ENCODE results near the gene CD68. TPM values are rescaled to one million over a fixed set of nuclear protein-coding genes. Genes with fewer than 3 reads are reported as not detected.

CD68 gene
- polyA plus RNA-seq, 3 donors = 642 to 884 (median 744) TPM

DNA sequence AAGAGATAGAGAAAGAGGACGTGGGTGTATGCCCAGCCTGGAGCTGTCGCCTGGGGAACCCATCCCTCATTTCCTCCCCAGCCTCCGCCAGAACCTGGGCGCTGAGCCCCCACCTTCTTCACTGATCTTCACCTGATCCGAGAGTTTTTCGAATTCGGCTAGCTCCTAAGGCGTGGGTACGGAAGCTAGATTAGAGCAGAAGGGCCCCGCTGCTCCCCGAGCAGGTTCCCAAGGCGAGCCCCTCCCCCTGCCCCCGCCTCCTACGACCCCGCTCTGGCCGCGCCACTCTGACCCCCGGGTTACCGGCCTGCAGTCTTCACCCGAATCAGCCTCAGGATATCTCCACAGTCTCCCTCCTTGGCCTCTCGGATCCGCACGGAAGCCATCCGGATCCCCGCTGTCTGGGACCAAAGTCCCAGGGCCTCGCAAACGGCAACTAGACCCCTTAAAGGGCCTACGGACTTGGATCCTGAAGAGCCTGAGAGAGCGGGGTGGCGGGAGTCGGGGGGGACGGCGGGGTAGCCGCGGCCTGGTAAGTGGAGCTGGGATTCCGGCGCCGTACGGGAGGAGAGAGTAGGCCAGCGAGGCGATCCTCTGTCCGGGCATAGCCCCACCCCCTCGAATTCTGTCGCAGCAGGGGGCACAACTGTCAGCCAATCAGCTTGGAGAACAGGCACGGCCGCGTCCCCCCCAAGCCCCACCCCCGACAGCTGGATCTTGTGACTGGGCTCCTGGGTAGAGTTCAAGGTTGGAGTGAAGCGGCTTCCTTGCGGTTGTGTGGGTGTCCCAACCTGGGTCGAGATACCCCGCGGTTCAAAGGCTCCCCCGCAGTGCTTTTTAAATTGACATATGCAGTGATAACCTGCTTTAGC, 48.0 kb downstream of the CD68 start, which contains the start of gene SAT2:
TSS of gene SAT2 (minus strand) at position 572 of the 872 bp plus-strand sequence. CDS start at position 386, 186 bp downstream.
- Mint-ChIP-seq H3K36me3 (peaks cover 3 to 14% of the 10 kb centered on the region in 2 donors), H3K4me1 (peaks cover 18% of the 10 kb centered on the region), H3K27ac (peak within 1 kb of the TSS; percentile 93 to 97 (median 95)), H3K9me3 (peaks cover 0 to 3% (median 0%) of the 10 kb centered on the region in 7 donors), H3K4me3 (peak within 1 kb of the TSS; percentile 92 to 93), H3K27me3 (ENCODE audit: low read depth in 3 of 3) (no peaks in the 10 kb centered on the region)
- Histone ChIP-seq H3K4me1 (ENCODE audit: control insufficient read depth in 1 of 2, insufficient read depth in 2 of 2, low read length in 2 of 2) (peaks cover 20 to 22% of the 10 kb centered on the region in 2 donors), H3K4me2 (replicated peaks; ENCODE audit: extremely low read depth, low read length, poor library complexity, severe bottlenecking) (peak within 1 kb of the TSS; percentile 97), H2AFZ (ENCODE audit: insufficient read depth, low read depth, low read length, poor library complexity, severe bottlenecking) (peak within 1 kb of the TSS; percentile 66), H3K27ac (ENCODE audit: low read depth in 1 of 2, low read length in 2 of 2) (peak within 1 kb of the TSS; percentile 87 to 94), H3K4me3 (replicated peaks in 1 of 3; ENCODE audit: low read depth in 2 of 3, low read length in 3 of 3) (peak within 1 kb of the TSS; percentile 69 to 97 (median 80)), H4K20me1 (ENCODE audit: insufficient read depth, low read length) (no peaks in the 10 kb centered on the region), H3K36me3 (replicated peaks in 1 of 2; ENCODE audit: control insufficient read depth in 1 of 2, insufficient read depth in 2 of 2, low read length in 2 of 2) (no peaks in the 10 kb centered on the region), H3K9me3 (replicated peaks in 1 of 2; ENCODE audit: control insufficient read depth in 1 of 2, insufficient read depth in 1 of 2, low read length in 2 of 2) (no peaks in the 10 kb centered on the region), H3K27me3 (ENCODE audit: control insufficient read depth in 2 of 2, insufficient read depth in 2 of 2, low read length in 2 of 2) (no peaks in the 10 kb centered on the region), H3K9ac (ENCODE audit: insufficient read depth, low read length, poor library complexity, severe bottlenecking) (peak within 1 kb of the TSS; percentile 93), H3K79me2 (ENCODE audit: insufficient read depth, low read length) (peaks cover 13% of the 10 kb centered on the region)
- intact Hi-C loops (cut with micrococcal nuclease) = loop anchor here (5.0 kb wide), 1 partner anchor 60 kb away; the partner anchor contains the start of genes TP53 (in 2 of the 2) and WRAP53 (in 2 of the 2)
- 0% methylated on average over 47 of the region's 54 CpGs for WGBS (ENCODE audit: insufficient coverage)
- peak; percentile 88 to 92 (median 92) for DNase-seq
- TF ChIP-seq, protein P1, sequence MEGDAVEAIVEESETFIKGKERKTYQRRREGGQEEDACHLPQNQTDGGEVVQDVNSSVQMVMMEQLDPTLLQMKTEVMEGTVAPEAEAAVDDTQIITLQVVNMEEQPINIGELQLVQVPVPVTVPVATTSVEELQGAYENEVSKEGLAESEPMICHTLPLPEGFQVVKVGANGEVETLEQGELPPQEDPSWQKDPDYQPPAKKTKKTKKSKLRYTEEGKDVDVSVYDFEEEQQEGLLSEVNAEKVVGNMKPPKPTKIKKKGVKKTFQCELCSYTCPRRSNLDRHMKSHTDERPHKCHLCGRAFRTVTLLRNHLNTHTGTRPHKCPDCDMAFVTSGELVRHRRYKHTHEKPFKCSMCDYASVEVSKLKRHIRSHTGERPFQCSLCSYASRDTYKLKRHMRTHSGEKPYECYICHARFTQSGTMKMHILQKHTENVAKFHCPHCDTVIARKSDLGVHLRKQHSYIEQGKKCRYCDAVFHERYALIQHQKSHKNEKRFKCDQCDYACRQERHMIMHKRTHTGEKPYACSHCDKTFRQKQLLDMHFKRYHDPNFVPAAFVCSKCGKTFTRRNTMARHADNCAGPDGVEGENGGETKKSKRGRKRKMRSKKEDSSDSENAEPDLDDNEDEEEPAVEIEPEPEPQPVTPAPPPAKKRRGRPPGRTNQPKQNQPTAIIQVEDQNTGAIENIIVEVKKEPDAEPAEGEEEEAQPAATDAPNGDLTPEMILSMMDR (IDR thresholded peaks at IDR 0.05) = no peak

DNA sequence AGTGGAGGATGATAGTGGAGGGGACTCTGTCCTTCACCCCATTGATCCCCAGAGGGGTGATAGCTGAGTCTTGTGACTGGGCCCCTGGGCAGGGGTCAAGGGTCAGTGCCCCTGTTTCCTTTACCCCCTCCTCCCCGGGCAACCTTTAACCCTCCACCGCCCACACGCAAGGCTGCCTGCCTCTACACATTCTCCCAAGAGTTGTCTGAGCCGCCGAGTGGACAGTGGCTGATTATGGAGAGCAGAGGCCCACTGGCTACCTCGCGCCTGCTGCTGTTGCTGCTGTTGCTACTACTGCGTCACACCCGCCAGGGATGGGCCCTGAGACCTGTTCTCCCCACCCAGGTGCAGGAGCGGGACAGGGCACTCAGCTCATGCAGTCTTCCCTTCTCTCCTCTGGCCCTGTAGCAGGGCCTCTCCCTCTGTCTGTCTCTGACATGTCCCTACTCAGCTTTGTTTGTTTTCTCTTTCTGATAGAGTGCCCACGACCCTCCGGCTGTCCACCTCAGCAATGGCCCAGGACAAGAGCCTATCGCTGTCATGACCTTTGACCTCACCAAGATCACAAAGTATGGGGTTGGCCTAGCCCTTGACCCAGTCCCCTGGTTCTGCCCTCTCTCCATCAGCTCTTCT, 50.6 kb downstream of the CD68 start, which contains the start of gene SHBG:
TSS of gene SHBG (plus strand) at position 197 of the 633 bp plus-strand sequence. CDS start at position 235, 38 bp downstream.
- intact Hi-C loops (cut with micrococcal nuclease) = loop anchor here (5.0 kb wide), 1 partner anchor 57 kb away; the partner anchor contains the start of genes TP53 (in 2 of the 2) and WRAP53 (in 2 of the 2)
- no peak for DNase-seq
- peaks cover 13% of the 10 kb centered on the region for H3K79me2 ChIP-seq (ENCODE audit: insufficient read depth, low read length)
- H3K36me3 ChIP-seq (replicated peaks in 1 of 2; ENCODE audit: control insufficient read depth in 1 of 2, insufficient read depth in 2 of 2, low read length in 2 of 2) = no peaks in the 10 kb centered on the region
- H3K9ac ChIP-seq (ENCODE audit: insufficient read depth, low read length, poor library complexity, severe bottlenecking) = no peak within 1 kb of the TSS
- 95% methylated on average over 8 of the region's 13 CpGs for WGBS (ENCODE audit: insufficient coverage)
- no peaks in the 10 kb centered on the region for H3K9me3 ChIP-seq (replicated peaks in 1 of 2; ENCODE audit: control insufficient read depth in 1 of 2, insufficient read depth in 1 of 2, low read length in 2 of 2)
- no peaks in the 10 kb centered on the region for H3K27me3 ChIP-seq (ENCODE audit: control insufficient read depth in 2 of 2, insufficient read depth in 2 of 2, low read length in 2 of 2)
- Mint-ChIP-seq H3K9me3 (peaks cover 0 to 3% (median 0%) of the 10 kb centered on the region in 7 donors), H3K27me3 (ENCODE audit: low read depth in 3 of 3) (peaks cover 1 to 3% (median 2%) of the 10 kb centered on the region in 3 donors), H3K27ac (peak within 1 kb of the TSS in 4 of 7 donors; percentile 12 to 29 (median 14)), H3K4me1 (peaks cover 25% of the 10 kb centered on the region), H3K4me3 (no peak within 1 kb of the TSS), H3K36me3 (peaks cover 3 to 11% of the 10 kb centered on the region in 2 donors)
- no peak within 1 kb of the TSS for H3K27ac ChIP-seq (ENCODE audit: low read depth in 1 of 2, low read length in 2 of 2)
- TF ChIP-seq, protein P1 (IDR thresholded peaks at IDR 0.05) = no peak
- H2AFZ ChIP-seq (ENCODE audit: insufficient read depth, low read depth, low read length, poor library complexity, severe bottlenecking) = no peak within 1 kb of the TSS
- no peaks in the 10 kb centered on the region for H4K20me1 ChIP-seq (ENCODE audit: insufficient read depth, low read length)
- H3K4me2 ChIP-seq (replicated peaks; ENCODE audit: extremely low read depth, low read length, poor library complexity, severe bottlenecking) = no peak within 1 kb of the TSS
- peaks cover 23 to 26% of the 10 kb centered on the region in 2 donors for H3K4me1 ChIP-seq (ENCODE audit: control insufficient read depth in 1 of 2, insufficient read depth in 2 of 2, low read length in 2 of 2)
- H3K4me3 ChIP-seq (replicated peaks in 1 of 3; ENCODE audit: low read depth in 2 of 3, low read length in 3 of 3) = no peak within 1 kb of the TSS

Measured in CD14-positive monocyte (primary cell).